Endodermal cell (in vitro differentiated cells): ENCODE data around the gene SPATA21. TPM values are rescaled to one million over a fixed set of nuclear protein-coding genes. Genes with fewer than 3 reads are reported as not detected.

ENCODE experiments used
- DNase-seq: peaks from one replicate; pipeline ENCODE4 v3.0.0-alpha.2; 2017
- H3K27ac ChIP-seq: 2 replicates; pipeline ENCODE4 v1.5.1; 2013; ENCODE audit warnings: mild to moderate bottlenecking, low read depth, low read length, moderate library complexity
- H3K27me3 ChIP-seq: 2 replicates; pipeline ENCODE4 v1.6.1; 2013; ENCODE audit warnings: mild to moderate bottlenecking, low read length, moderate library complexity; ENCODE audit not compliant: insufficient read depth, control insufficient read depth, poor library complexity, severe bottlenecking
- H3K36me3 ChIP-seq: 2 replicates; pipeline ENCODE4 v1.7.0; 2013; ENCODE audit warnings: mild to moderate bottlenecking, low read length, moderate library complexity; ENCODE audit not compliant: control insufficient read depth, insufficient read depth
- H3K4me1 ChIP-seq: one replicate; pipeline ENCODE4 v1.7.0; 2013; ENCODE audit warnings: low read length; ENCODE audit not compliant: control insufficient read depth, insufficient read depth
- H3K4me3 ChIP-seq: 2 replicates; pipeline ENCODE4 v1.5.1; 2013; ENCODE audit warnings: mild to moderate bottlenecking, low read length, moderate library complexity
- H3K9ac ChIP-seq: 2 replicates; pipeline ENCODE4 v1.6.1; 2013; ENCODE audit warnings: mild to moderate bottlenecking, low read length, moderate library complexity; ENCODE audit not compliant: poor library complexity, severe bottlenecking; ENCODE audit errors: extremely low read depth
- H3K9me3 ChIP-seq: 2 replicates; pipeline ENCODE4 v1.6.1; 2013; ENCODE audit warnings: mild to moderate bottlenecking, low read length, moderate library complexity; ENCODE audit not compliant: control insufficient read depth
- H3K27ac Mint-ChIP-seq: 2 replicates; pipeline ENCODE4 v1.8.0; 2020; ENCODE audit warnings: mixed read lengths
- H3K27me3 Mint-ChIP-seq: 2 replicates; pipeline ENCODE4 v1.8.0; 2021; ENCODE audit warnings: mild to moderate bottlenecking, mixed read lengths; ENCODE audit not compliant: insufficient read depth
- H3K36me3 Mint-ChIP-seq: 2 replicates; pipeline ENCODE4 v1.8.0; 2020; ENCODE audit warnings: low read depth, mixed read lengths
- H3K4me1 Mint-ChIP-seq: 2 replicates; pipeline ENCODE4 v1.8.0; 2020; ENCODE audit warnings: mixed read lengths
- H3K4me3 Mint-ChIP-seq: 2 replicates; pipeline ENCODE4 v1.8.0; 2020; ENCODE audit warnings: mild to moderate bottlenecking, moderate library complexity, mixed read lengths
- H3K9me3 Mint-ChIP-seq: 2 replicates; pipeline ENCODE4 v1.8.0; 2020; ENCODE audit warnings: mild to moderate bottlenecking, mixed read lengths
- WGBS, 2 experiments: methylation state at CpG; one replicate each; pipeline versions ENCODE4 v1.1.5 to v1.1.7; 2013; ENCODE audit warnings: missing lambda C conversion rate in 2 of 2, mixed read lengths in 1 of 2; ENCODE audit not compliant: insufficient coverage in 1 of 2, insufficient read length in 1 of 2; 5-methylcytosine and 5-hydroxymethylcytosine counted together
- total RNA-seq, 2 donors: library from RNA; stranded (reverse); fragmentation: NEBNext Ultra II Directional in 1 of 2; extraction: Animal tissue kit (Norgen Biotek cat#: 25700) in 1 of 2; gene quantifications; 2 replicates in 1 of 2; 3 replicates in 1 of 2; pipeline ENCODE4 v1.2.1, GENCODE V29; 2021
- TF ChIP-seq, protein P1 (sequence below): fragments of 200-600 bp; sonication (generic); conservative IDR thresholded peaks from 2 replicates; pipeline ENCODE4 v1.5.0; 2021; ENCODE audit warnings: antibody characterized with exemption, mild to moderate bottlenecking

Gene SPATA21
- total RNA-seq, 2 donors from 2014 or later, result not detected

GRCh38 chr1:16406868-16407267, 30.4 kb downstream of the SPATA21 start:
- Histone ChIP-seq H3K9ac (no peak overlapping the region), H3K4me1 (no peaks in the 10 kb centered on the region), H3K27me3 (no peaks in the 10 kb centered on the region), H3K36me3 (no peaks in the 10 kb centered on the region), H3K27ac (no peak overlapping the region), H3K4me3 (no peak overlapping the region), H3K9me3 (no peaks in the 10 kb centered on the region)
- TF ChIP-seq, protein P1, sequence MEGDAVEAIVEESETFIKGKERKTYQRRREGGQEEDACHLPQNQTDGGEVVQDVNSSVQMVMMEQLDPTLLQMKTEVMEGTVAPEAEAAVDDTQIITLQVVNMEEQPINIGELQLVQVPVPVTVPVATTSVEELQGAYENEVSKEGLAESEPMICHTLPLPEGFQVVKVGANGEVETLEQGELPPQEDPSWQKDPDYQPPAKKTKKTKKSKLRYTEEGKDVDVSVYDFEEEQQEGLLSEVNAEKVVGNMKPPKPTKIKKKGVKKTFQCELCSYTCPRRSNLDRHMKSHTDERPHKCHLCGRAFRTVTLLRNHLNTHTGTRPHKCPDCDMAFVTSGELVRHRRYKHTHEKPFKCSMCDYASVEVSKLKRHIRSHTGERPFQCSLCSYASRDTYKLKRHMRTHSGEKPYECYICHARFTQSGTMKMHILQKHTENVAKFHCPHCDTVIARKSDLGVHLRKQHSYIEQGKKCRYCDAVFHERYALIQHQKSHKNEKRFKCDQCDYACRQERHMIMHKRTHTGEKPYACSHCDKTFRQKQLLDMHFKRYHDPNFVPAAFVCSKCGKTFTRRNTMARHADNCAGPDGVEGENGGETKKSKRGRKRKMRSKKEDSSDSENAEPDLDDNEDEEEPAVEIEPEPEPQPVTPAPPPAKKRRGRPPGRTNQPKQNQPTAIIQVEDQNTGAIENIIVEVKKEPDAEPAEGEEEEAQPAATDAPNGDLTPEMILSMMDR, result no peak
- WGBS, 2 experiments, result 83 to 93% methylated on average over 5 to 9 of the region's 9 CpGs
- Mint-ChIP-seq H3K27me3 (peaks cover 5% of the 10 kb centered on the region), H3K4me3 (no peak overlapping the region), H3K36me3 (no peaks in the 10 kb centered on the region), H3K27ac (no peak overlapping the region), H3K9me3 (no peaks in the 10 kb centered on the region), H3K4me1 (peaks cover 2% of the 10 kb centered on the region)
- DNase-seq, result no peak

DNA sequence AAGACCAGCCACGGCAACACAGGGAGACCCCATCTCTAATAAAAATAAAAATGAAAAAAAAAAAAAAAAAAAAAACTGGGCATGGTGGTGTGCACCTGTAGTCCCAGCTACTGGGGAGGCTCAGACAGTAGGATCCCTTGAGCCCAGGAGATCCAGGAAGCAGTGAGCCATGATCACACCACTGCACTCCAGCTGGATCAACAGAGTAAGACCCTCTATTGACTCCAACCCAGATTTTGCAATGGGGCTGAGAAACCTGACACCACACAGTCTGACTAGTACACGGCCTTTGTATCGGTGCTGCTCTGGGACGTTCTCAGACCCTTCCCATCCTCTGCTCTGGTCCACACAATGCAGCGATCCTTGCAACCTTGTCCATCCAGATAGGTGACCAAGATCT, 31.8 kb downstream of the SPATA21 start:
- WGBS, 2 experiments, result 74 to 89% methylated on average over 4 of the region's 5 CpGs
- Mint-ChIP-seq H3K9me3 (no peaks in the 10 kb centered on the region), H3K27me3 (peaks cover 1% of the 10 kb centered on the region), H3K36me3 (no peaks in the 10 kb centered on the region), H3K4me3 (no peak overlapping the region), H3K4me1 (peaks cover 2% of the 10 kb centered on the region), H3K27ac (no peak overlapping the region)
- TF ChIP-seq, protein P1, result no peak
- Histone ChIP-seq H3K27ac (no peak overlapping the region), H3K36me3 (no peaks in the 10 kb centered on the region), H3K9me3 (no peaks in the 10 kb centered on the region), H3K9ac (no peak overlapping the region), H3K4me3 (no peak overlapping the region), H3K4me1 (no peaks in the 10 kb centered on the region), H3K27me3 (no peaks in the 10 kb centered on the region)
- no peak for DNase-seq

GRCh38 chr1:16402742-16403141, 34.5 kb downstream of the SPATA21 start:
- Histone ChIP-seq H3K4me1 (no peaks in the 10 kb centered on the region), H3K9ac (no peak overlapping the region), H3K27me3 (no peaks in the 10 kb centered on the region), H3K9me3 (no peaks in the 10 kb centered on the region), H3K27ac (no peak overlapping the region), H3K4me3 (no peak overlapping the region), H3K36me3 (peaks cover 3% of the 10 kb centered on the region)
- H3K9me3 Mint-ChIP-seq, result no peaks in the 10 kb centered on the region
- WGBS, 2 experiments, result 94 to 97% methylated on average over 10 of the region's 10 CpGs
- no peak for DNase-seq
- H3K27me3 Mint-ChIP-seq, result no peaks in the 10 kb centered on the region
- no peaks in the 10 kb centered on the region for H3K4me1 Mint-ChIP-seq
- H3K4me3 Mint-ChIP-seq, result no peak overlapping the region
- TF ChIP-seq, protein P1, result no peak
- no peak overlapping the region for H3K27ac Mint-ChIP-seq
- H3K36me3 Mint-ChIP-seq, result peaks cover 3% of the 10 kb centered on the region
